DLD1 (cell line): ENCODE measurements around the gene EFHC1.

Experiments used
- in situ Hi-C: cut with HindIII; loops from 2 replicates; pipeline ENCODE4 v1.10.0; 2017; ENCODE audit warnings: low sequenced_read_pairs

Gene EFHC1

GRCh38 chr6:52499681-52500236 lies 79.6 kb downstream of the EFHC1 start:
- in situ Hi-C loops = no loop called here

- in situ Hi-C loops = no loop called here
Observed at GRCh38 chr6:52500238-52501129, 80.3 kb downstream of the EFHC1 start.

GRCh38 chr6:52502306-52503029 lies 82.3 kb downstream of the EFHC1 start:
- in situ Hi-C loops = no loop called here

- in situ Hi-C loops = no loop called here
Observed at GRCh38 chr6:52503323-52503747, 83.2 kb downstream of the EFHC1 start.

DNA sequence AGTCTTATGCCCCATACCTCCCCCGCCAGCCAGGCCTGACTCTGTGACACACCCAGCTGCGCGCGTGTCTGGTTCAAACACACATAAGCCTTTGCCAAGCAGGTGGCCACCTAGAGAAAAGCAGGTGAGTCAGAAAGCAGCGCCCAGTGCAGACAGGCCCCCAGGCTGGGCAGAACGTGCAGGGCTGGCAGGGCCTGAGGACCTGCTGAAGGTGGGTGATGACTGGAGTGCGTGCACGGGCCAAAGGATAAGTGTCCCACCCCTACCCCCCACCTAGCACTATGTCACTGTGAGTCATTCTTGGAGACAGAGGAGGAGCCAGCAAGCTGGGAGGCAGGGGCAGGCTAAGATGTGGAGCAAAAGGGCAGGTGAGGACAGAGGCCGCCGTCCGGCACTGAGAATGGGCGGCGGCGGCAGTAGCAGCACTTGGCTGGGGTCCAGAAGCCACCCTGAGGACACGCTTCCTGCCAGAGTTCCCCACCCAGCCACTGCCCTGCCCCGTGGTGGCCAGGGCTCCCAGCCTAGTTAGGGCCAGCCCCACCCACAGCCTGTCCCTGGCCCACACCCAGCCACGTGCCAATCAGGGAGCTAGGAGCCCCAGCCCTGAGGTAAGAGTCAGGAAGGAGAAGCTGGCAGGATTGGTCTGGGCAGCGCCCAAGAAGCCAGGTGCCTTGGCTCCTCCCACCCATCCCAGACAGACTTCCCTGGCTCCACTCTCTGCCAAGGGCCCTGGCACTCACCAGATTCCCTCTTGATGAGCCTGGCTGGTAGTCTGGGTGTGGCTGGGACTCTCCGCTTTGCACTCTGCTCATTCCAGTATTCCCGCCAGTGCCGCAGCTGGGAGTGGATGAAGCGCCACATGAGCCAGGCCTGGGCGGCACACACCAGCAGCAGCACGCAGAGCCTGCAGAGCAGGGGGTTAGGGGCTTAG lies 84.0 kb downstream of the EFHC1 start:
- in situ Hi-C loops = no loop called here

DNA sequence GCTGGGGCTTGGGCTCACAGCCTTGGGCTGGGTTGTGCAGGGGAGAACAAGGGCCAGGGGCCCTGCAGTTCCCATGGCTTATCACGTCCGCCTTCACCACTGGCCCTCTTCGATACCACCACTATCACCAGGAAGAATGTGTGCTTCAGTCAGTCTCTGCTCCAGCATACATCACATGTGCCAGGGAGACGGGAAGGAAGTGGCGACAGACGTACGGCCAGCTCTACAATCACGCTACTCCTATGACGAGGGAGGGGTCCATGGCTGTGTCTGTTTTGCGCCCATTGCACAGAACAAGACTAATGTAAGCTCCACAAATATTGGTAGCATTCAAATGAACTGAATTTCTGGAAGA lies 84.6 kb downstream of the EFHC1 start:
- in situ Hi-C loops = no loop called here

DNA sequence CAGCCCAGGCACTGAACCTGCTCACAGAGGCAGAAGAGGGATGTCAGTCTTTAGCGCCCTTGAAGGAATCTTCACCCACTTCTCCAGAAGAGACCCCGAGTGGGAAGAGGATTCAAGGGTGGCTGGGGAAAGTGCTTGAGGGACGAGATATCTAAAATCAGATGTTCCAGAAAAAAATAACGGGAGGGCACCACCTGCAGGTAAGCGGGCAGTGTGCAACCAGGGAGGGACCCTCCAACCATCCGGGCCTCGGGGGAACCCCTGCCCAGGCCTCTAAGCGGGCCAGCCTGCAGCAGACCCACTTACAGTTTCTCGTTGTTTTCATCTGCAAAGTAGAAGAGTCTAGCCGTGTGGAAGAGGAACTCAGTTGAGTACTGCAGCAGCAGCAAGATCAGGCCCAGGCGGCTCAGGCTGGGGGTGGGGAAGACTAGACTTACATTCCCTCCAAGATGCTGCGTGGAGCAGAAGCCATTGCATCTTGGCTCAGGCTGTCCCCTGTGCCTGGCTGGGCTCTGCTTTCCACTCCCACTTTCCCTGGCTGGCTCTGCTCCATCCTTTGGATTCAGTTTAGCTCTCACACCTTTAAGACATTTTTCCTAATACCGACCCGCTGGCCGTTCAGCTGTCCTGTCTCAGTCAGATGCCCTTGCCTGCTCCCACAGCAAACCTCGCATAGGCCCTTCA lies 85.7 kb downstream of the EFHC1 start:
- in situ Hi-C loops = no loop called here

DNA sequence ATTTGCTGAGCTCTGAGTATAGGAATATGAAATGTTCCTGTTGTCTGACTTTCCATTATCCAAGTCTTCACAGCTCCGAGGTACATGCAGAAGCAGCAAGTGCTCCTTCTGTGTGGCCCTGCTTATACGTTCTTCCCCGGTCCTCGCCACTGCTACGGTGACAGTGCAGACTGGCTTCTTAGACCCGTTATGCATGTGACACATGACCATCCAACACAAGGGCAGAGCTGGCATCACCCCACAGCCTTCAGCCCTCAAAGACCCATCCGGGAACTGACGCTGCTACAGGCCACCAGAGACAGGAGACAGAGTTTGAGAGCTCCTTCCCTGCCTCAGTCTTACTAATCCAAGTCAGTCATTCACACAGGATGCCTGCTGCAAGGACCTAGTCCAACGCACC lies 86.3 kb downstream of the EFHC1 start:
- in situ Hi-C loops = no loop called here

DNA sequence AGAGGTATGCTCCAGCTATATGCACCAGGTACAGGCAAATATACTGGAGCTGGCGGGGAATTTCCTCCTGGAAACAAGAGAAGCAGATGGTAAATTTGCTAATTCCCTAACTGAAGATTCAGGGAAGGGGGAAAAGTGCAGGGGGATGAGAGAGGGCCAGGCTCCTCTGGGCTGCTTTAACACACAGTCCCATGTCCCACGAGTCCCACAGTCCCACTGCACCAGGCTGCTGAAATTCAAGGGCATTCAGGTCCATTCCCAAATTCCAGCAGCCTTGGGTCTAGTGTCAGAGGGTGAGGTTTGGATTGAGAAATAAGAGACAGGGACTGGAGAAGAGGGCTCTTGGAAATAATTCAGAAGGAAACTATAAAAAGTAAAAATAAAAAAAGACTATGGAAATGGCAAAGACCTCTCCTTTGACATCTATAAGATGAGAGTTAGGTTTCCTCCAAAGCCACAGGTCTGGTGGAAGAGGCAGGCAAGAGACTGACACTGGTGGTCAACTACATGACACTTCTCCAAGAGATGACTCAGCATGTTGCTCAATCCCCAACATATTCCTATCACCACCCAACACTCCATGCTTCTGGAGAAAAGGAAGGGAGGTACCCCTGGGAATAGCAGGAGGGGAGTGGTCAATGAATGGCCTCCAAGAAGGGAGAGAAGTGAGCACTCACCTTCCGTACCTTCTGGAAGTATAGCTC lies 87.6 kb downstream of the EFHC1 start:
- in situ Hi-C loops = no loop called here

- in situ Hi-C loops = no loop called here
Observed at GRCh38 chr6:52508261-52508739, 88.2 kb downstream of the EFHC1 start.

DNA sequence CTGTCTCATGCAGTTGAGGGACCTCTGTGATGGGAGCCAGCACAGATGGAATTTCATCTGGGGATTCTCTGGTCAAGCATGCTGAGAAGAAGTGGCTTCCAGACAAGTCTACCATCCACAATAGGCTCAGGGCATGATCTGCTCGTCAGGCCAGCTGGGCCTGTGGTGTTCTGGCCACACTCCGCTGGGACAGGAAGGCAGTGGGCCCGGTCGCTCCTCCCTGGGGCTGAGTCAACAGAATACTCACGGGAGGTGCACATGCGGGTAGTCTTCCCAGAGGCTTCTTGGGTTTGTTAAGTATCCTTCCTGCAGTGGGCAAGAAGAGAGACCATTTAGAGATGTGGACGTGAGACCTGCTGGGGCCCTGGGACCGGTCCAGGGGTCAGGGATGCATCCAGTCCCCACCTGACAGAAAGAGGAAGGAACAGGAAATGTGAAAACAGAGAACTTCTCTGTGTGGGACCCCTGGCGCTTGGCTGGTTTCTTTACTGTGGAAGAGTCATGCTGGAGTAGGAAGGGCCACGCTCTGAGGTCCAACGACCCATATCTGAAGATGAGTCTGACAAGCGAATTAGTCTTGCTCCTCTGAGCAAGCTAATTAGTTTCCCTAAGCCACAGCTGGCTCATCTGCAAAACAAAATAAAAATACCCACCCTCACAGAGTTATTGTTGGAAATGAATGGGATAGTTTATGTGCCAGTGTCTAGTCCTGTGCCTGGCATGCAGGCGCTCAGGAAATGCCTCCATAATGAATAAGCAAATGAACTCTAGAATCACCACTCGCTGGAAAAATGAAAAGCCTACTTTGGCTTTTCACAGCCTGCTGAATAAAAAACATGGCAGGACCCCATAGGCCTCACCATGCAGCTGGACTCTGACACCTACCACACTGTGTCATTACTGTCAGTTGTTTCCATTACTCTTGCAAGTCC lies 89.4 kb downstream of the EFHC1 start:
- in situ Hi-C loops = no loop called here

GRCh38 chr6:52510213-52510562 lies 90.0 kb downstream of the EFHC1 start:
- in situ Hi-C loops = no loop called here

DNA sequence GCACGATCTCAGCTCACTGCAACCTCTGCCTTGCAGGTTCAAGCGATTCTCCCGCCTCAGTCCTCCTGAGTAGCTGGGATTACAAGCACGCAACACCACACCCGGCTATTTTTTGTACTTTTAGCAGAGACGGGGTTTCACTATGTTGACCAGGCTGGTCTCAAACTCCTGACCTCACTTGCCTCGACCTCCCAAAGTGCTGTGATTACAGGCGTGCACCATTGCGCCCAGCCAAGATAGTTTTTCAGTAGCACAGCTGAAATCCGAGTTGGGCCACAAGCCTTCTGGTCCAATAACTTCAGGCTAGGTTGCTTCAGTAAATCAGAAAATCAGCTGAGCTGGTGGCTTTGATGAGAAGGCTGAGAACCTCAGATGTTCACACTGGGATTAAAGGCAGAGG lies 91.0 kb downstream of the EFHC1 start:
- in situ Hi-C loops = no loop called here

GRCh38 chr6:52511572-52512151 lies 91.5 kb downstream of the EFHC1 start:
- in situ Hi-C loops = no loop called here

DNA sequence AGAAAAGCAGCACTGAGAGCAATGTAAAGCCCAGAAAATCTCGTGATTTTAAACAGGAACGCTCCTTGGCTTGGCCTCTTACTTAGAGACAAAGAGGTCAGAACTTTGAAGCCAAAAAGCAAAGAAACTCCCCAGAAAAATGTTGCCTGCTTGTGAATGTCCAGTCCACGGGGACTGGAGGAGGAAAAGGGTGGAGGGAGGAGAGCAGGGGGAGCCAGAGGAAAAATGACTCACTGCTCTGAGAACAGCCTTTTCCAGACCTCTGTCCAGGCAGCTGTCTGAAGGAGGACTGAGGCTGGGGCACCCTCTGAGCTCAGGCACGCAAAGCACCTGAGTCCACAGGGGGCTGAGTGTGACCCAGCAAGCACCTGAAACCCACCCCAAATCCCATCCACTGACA lies 92.1 kb downstream of the EFHC1 start:
- in situ Hi-C loops = no loop called here

DNA sequence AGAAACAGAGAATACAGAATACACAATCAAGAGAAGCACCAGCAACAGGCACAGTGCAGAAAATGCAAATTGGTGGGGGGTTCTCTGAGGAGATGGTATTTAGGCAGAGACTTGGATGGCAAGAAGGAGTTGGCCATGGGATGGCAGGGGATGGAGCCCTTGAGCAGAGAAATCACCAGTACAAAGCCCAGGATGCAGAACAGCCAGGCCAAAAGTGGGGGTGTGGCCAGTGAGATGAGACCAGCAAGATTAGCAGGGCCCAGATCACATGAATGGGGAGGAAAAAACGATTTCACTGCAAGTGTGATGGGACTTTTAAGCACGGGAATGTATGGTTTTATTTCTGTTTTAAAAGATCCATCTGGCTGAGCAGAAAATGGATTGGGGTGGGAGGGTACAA lies 93.3 kb downstream of the EFHC1 start:
- in situ Hi-C loops = no loop called here

DNA sequence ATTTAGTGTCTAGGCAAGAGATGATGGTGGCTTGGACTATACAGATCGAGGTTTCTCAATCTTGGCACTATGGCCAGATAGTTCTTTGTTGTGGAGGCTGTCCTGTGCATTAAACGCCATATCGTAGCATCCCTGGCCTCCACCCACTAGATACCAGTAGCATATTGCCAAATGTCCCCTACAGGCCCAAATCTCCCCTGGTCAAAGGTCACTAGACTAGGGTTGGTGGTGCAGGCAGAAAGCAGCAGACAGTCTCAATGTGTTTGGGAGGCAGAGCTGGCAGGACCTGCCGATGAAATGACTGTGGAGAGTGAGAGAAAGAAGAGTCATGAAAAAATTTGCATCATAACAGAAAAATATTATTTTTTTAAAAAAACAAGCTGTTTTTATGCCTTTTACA lies 93.8 kb downstream of the EFHC1 start:
- in situ Hi-C loops = no loop called here

DNA sequence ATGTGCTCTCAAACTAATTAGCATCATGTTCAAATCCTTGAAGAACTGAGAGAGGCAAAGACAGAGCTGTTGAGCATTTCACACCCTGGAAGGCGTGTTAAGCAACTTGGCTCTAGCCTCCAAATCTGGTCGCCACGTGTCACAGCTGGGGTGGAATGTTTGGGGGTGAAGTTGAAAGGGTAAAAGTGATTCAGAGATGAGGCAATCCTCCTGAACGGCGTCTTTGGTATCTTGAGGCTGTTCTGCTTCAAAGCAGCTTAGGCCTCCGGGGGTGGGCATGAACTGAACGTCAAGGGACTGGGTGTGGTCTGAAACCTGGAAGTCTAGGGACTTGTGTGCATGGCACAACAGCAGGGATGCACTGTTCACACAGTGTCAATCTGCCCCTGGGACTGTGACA lies 94.4 kb downstream of the EFHC1 start:
- in situ Hi-C loops = no loop called here
